PC-9 (cell line): ENCODE measurements around the gene KDM1B. TPM values are rescaled to one million over a fixed set of nuclear protein-coding genes. Genes with fewer than 3 reads are reported as not detected.
"Not testable (repeated sequence)": the region's sequence is repeated elsewhere in the genome, so short reads cannot be mapped to it uniquely, and the experiment has no call there.

Source experiments
- BruUV-seq: library from RNA; stranded (reverse); fragments of 400-500 nt; replicated peaks from 2 replicates; lab custom pipeline; 2021; lab: Mats Ljungman, UMichigan
- CTCF ChIA-PET: fragments of 300-600 bp; sonication (Branson Sonifier 250); formaldehyde crosslinking; loops from one replicate; lab custom pipeline; 2022; ENCODE audit warnings: antibody characterized with exemption; lab: Charles Lee
- POLR2A ChIA-PET: fragments of 300-600 bp; sonication (Branson Sonifier 250); formaldehyde crosslinking; loops from one replicate; lab custom pipeline; 2022; ENCODE audit warnings: antibody characterized with exemption; ENCODE audit not compliant: unreplicated experiment; lab: Charles Lee
- DNase-seq, 2 experiments: peaks; one replicate each; pipeline versions ENCODE4 v3.0.0 to v3.0.0-alpha.2; 2015 to 2022; ENCODE audit warnings: mixed read lengths in 1 of 2
- H2AFZ ChIP-seq: fragments of 200-600 bp; sonication (generic); 2 replicates; pipeline ENCODE4 v1.8.1; 2017; ENCODE audit warnings: antibody characterized with exemption
- H3F3A ChIP-seq: fragments of 200-600 bp; sonication (generic); 2 replicates; pipeline ENCODE4 v1.8.1; 2017; ENCODE audit warnings: antibody characterized with exemption, mild to moderate bottlenecking, low read depth; ENCODE audit not compliant: insufficient read depth
- H3K27ac ChIP-seq: fragments of 200-600 bp; sonication (generic); 2 replicates; pipeline ENCODE4 v1.6.1; 2016; ENCODE audit warnings: mixed run types
- H3K27me3 ChIP-seq: fragments of 200-600 bp; sonication (generic); 2 replicates; pipeline ENCODE4 v1.6.1; 2016; ENCODE audit warnings: low read depth, mixed run types; ENCODE audit not compliant: insufficient read depth
- H3K36me3 ChIP-seq: fragments of 200-600 bp; sonication (generic); 2 replicates; pipeline ENCODE4 v1.6.1; 2016; ENCODE audit warnings: low read depth, mixed run types
- H3K4me1 ChIP-seq: fragments of 200-600 bp; sonication (generic); replicated peaks from 2 replicates; pipeline ENCODE4 v1.6.1; 2016; ENCODE audit warnings: mixed run types; ENCODE audit not compliant: insufficient read depth
- H3K4me2 ChIP-seq: fragments of 200-600 bp; sonication (generic); 2 replicates; pipeline ENCODE4 v1.6.1; 2017; ENCODE audit warnings: mixed run types
- H3K4me3 ChIP-seq: fragments of 200-600 bp; sonication (generic); 2 replicates; pipeline ENCODE4 v1.6.1; 2016; ENCODE audit warnings: mixed run types
- H3K79me2 ChIP-seq: fragments of 200-600 bp; sonication (generic); 2 replicates; pipeline ENCODE4 v1.6.1; 2017; ENCODE audit warnings: low read depth, mixed run types
- H3K9me2 ChIP-seq: fragments of 200-600 bp; sonication (generic); 2 replicates; pipeline ENCODE4 v1.8.1; 2017; ENCODE audit warnings: mild to moderate bottlenecking; ENCODE audit not compliant: insufficient read depth
- H3K9me3 ChIP-seq: fragments of 200-600 bp; sonication (generic); 2 replicates; pipeline ENCODE4 v1.8.1; 2016; ENCODE audit warnings: low read depth; ENCODE audit not compliant: insufficient read depth
- H4K20me1 ChIP-seq: fragments of 200-600 bp; sonication (generic); 2 replicates; pipeline ENCODE4 v1.8.1; 2017; ENCODE audit not compliant: insufficient read depth
- EZH2 ChIP-seq: fragments of 200-600 bp; sonication (generic); IDR thresholded peaks from 2 replicates; pipeline ENCODE4 v1.8.0; 2017; ENCODE audit warnings: antibody characterized with exemption, low read depth
- intact Hi-C: fragments of 100-400 bp; cut with micrococcal nuclease; formaldehyde crosslinking; loops from one replicate; pipeline ENCODE4 v1.10.0; 2022; ENCODE audit not compliant: unreplicated experiment
- total RNA-seq: library from RNA; stranded (reverse); gene quantifications from 2 replicates; pipeline ENCODE4 v1.2.3, GENCODE V29; 2021
- TF ChIP-seq, protein P1 (sequence below): fragments of 200-600 bp; sonication (generic); conservative IDR thresholded peaks from 2 replicates; pipeline ENCODE4 v1.6.1; 2017; ENCODE audit warnings: mixed run types, antibody characterized with exemption, mild to moderate bottlenecking, moderate library complexity

The KDM1B gene
- total RNA-seq, 1 experiment from 2014 or later = 21.5 TPM

DNA sequence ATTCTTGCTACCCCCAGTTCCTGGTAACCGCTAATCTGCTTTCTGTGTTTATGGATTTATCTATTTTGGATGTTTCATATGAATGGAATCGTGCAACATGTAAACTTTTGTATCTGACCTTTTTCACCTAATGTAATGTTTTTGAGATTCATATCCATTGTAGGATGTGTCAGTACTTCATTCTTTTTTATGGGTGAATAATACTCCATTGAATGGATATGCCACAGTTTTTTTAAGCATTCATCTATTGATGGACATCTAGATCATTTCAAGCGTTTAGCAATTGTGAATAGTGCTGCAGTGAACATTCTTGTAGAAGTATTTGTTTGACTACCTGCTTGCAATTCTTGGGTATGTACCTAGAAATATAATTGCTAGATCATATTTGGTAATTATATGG, 13.0 kb downstream of the KDM1B start:
- ChIA-PET CTCF (no interaction called here), POLR2A (no interaction called here)
- H3F3A ChIP-seq = no peaks in the 10 kb centered on the region; the same call in 1 of the 2 replicates
- intact Hi-C loops = no loop called here
- no peaks in the 10 kb centered on the region for H3K9me2 ChIP-seq
- H3K27me3 ChIP-seq = no peaks in the 10 kb centered on the region
- no peak overlapping the region for H2AFZ ChIP-seq
- no peak for DNase-seq
- H4K20me1 ChIP-seq = no peaks in the 10 kb centered on the region
- H3K36me3 ChIP-seq = peaks cover 8% of the 10 kb centered on the region; the same call in 1 of the 2 replicates
- TF ChIP-seq, protein P1, sequence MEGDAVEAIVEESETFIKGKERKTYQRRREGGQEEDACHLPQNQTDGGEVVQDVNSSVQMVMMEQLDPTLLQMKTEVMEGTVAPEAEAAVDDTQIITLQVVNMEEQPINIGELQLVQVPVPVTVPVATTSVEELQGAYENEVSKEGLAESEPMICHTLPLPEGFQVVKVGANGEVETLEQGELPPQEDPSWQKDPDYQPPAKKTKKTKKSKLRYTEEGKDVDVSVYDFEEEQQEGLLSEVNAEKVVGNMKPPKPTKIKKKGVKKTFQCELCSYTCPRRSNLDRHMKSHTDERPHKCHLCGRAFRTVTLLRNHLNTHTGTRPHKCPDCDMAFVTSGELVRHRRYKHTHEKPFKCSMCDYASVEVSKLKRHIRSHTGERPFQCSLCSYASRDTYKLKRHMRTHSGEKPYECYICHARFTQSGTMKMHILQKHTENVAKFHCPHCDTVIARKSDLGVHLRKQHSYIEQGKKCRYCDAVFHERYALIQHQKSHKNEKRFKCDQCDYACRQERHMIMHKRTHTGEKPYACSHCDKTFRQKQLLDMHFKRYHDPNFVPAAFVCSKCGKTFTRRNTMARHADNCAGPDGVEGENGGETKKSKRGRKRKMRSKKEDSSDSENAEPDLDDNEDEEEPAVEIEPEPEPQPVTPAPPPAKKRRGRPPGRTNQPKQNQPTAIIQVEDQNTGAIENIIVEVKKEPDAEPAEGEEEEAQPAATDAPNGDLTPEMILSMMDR = no peak
- TF ChIP-seq EZH2 = no peak
- no peak overlapping the region for H3K4me2 ChIP-seq
- H3K4me1 ChIP-seq = 0 out of 2 replicates have a peak, but pooled peaks cover 2% of the 10 kb centered on the region
- no peaks in the 10 kb centered on the region; the same call in 1 of the 2 replicates for H3K9me3 ChIP-seq
- no TSS peak for BruUV-seq
- no peak overlapping the region for H3K4me3 ChIP-seq
- H3K79me2 ChIP-seq = no peaks in the 10 kb centered on the region
- no peak overlapping the region for H3K27ac ChIP-seq

DNA sequence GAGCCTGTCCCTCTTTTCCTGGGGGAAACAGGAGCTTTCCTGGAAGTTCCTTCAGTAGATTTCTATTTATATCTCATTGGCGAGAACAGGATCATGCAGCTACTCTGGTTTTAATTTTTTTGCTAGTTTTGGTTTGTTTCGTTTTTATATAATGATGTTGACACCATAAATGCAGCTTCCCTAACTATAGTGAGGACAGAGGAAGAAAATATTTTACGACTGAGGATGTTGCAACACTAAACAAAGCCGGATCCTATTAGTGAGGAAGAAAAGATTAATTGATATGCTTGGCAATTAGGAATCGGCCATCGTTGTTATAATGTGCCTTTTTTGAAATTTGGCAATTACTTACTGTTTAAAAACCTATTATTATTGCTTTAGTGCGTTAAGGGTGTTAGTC, 16.6 kb downstream of the KDM1B start:
- H3K9me3 ChIP-seq = no peaks in the 10 kb centered on the region; the same call in 1 of the 2 replicates
- no peak for DNase-seq
- no peaks in the 10 kb centered on the region for H3K9me2 ChIP-seq
- H3K79me2 ChIP-seq = no peaks in the 10 kb centered on the region
- H2AFZ ChIP-seq = no peak overlapping the region
- H3K27ac ChIP-seq = no peak overlapping the region
- no TSS peak for BruUV-seq
- H3K36me3 ChIP-seq = peaks cover 8% of the 10 kb centered on the region; the same call in 1 of the 2 replicates
- no peaks in the 10 kb centered on the region for H3K4me1 ChIP-seq
- intact Hi-C loops = no loop called here
- TF ChIP-seq EZH2 = no peak
- TF ChIP-seq, protein P1 = no peak
- H3K4me3 ChIP-seq = no peak overlapping the region
- no peaks in the 10 kb centered on the region; the same call in 1 of the 2 replicates for H3F3A ChIP-seq
- no peaks in the 10 kb centered on the region for H4K20me1 ChIP-seq
- ChIA-PET CTCF (no interaction called here), POLR2A (no interaction called here)
- H3K4me2 ChIP-seq = no peak overlapping the region
- no peaks in the 10 kb centered on the region for H3K27me3 ChIP-seq

DNA sequence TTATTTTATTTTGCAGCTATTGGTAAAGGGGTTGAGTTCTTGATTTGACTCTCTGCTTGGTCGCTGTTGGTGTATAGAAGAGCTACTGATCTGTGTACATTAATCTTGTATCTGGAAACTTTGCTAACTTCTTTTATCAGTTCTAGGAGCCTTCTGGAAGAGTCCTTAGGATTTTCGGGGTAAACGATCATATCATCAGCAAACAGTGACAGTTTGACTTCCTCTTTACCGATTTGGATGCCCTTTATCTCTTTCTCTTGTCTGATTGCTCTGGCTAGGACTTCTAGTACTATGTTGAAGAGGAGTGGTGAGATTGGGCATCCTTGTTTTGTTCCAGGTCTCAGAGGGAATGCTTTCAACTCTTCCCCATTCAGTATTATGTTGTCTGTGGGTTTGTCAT, 21.0 kb downstream of the KDM1B start:
- CTCF ChIA-PET, H3K27me3 ChIP-seq, H4K20me1 ChIP-seq, H3K9me2 ChIP-seq, H3K4me2 ChIP-seq, H3K4me1 ChIP-seq, H3F3A ChIP-seq, intact Hi-C loops, H3K27ac ChIP-seq, BruUV-seq, POLR2A ChIA-PET, H3K9me3 ChIP-seq, H3K36me3 ChIP-seq, H3K79me2 ChIP-seq, H2AFZ ChIP-seq, DNase-seq, H3K4me3 ChIP-seq: not testable (repeated sequence)
